ENCODE measurements around the gene TRAIP.

Gene TRAIP

GRCh38 chr3:49889296-49889695, 32.9 kb upstream of the TRAIP start:
- Histone ChIP-seq H3K9ac (ENCODE audit: low read depth, low read length, poor library complexity) (no peak overlapping the region), H3K79me1 (ENCODE audit: low read depth, low read length) (no peaks in the 10 kb centered on the region), H4K8ac (ENCODE audit: low read depth, low read length) (no peak overlapping the region), H3K4me3 (ENCODE audit: low read length in 2 of 2) (no peak overlapping the region), H2BK12ac (ENCODE audit: low read length) (no peak overlapping the region), H3K27ac (replicated peaks; ENCODE audit: low read length) (no peak overlapping the region), H3K14ac (ENCODE audit: low read length) (no peak overlapping the region), H3K4me1 (ENCODE audit: control insufficient read depth in 2 of 2, insufficient read depth in 1 of 2, low read depth in 1 of 2, low read length in 2 of 2) (peaks cover 1 to 9% of the 10 kb centered on the region in 2 donors), H4K91ac (ENCODE audit: low read depth, low read length, poor library complexity) (no peak overlapping the region), H3K4me2 (ENCODE audit: insufficient read depth, low read length, poor library complexity, severe bottlenecking) (no peak overlapping the region), H3K23ac (ENCODE audit: low read depth, low read length, poor library complexity) (no peak overlapping the region), H3K27me3 (ENCODE audit: control insufficient read depth in 3 of 3, insufficient read depth in 3 of 3, low read depth in 1 of 3, low read length in 3 of 3) (no peaks in the 10 kb centered on the region), H3K4ac (ENCODE audit: low read length) (no peak overlapping the region), H3K18ac (ENCODE audit: low read length) (no peak overlapping the region), H3K9me3 (replicated peaks in 1 of 2; ENCODE audit: control insufficient read depth in 2 of 2, insufficient read depth in 1 of 2, low read depth in 1 of 2, low read length in 2 of 2) (peaks cover 0 to 2% of the 10 kb centered on the region in 2 donors), H2BK15ac (ENCODE audit: low read length) (no peak overlapping the region), H2BK120ac (ENCODE audit: low read depth, low read length) (no peak overlapping the region), H2BK5ac (ENCODE audit: low read length) (no peak overlapping the region), H2AK5ac (ENCODE audit: low read depth, low read length) (peak overlapping the region; percentile 66), H2AFZ (ENCODE audit: low read length) (peak overlapping the region; percentile 24), H3K36me3 (replicated peaks in 1 of 2; ENCODE audit: control insufficient read depth in 2 of 2, insufficient read depth in 2 of 2, low read length in 2 of 2) (no peaks in the 10 kb centered on the region)
- no peak for DNase-seq (ENCODE audit: low spot score)
- no CpG with 5 or more reads among the region's 10 CpGs for WGBS, 2 donors (ENCODE audit: extremely low coverage in 2 of 2, insufficient read length in 2 of 2, insufficient replicate concordance in 1 of 2)

GRCh38 chr3:49886922-49887265, 30.5 kb upstream of the TRAIP start:
- Histone ChIP-seq H2BK5ac (ENCODE audit: low read length) (no peak overlapping the region), H4K91ac (ENCODE audit: low read depth, low read length, poor library complexity) (peak overlapping the region; percentile 22), H3K36me3 (replicated peaks in 1 of 2; ENCODE audit: control insufficient read depth in 2 of 2, insufficient read depth in 2 of 2, low read length in 2 of 2) (no peaks in the 10 kb centered on the region), H4K8ac (ENCODE audit: low read depth, low read length) (no peak overlapping the region), H3K9ac (ENCODE audit: low read depth, low read length, poor library complexity) (no peak overlapping the region), H3K27ac (replicated peaks; ENCODE audit: low read length) (no peak overlapping the region), H2AK5ac (ENCODE audit: low read depth, low read length) (no peak overlapping the region), H3K18ac (ENCODE audit: low read length) (no peak overlapping the region), H3K4ac (ENCODE audit: low read length) (no peak overlapping the region), H3K23ac (ENCODE audit: low read depth, low read length, poor library complexity) (no peak overlapping the region), H3K4me1 (ENCODE audit: control insufficient read depth in 2 of 2, insufficient read depth in 1 of 2, low read depth in 1 of 2, low read length in 2 of 2) (peaks cover 9 to 10% of the 10 kb centered on the region in 2 donors), H2AFZ (ENCODE audit: low read length) (no peak overlapping the region), H2BK12ac (ENCODE audit: low read length) (no peak overlapping the region), H3K9me3 (replicated peaks in 1 of 2; ENCODE audit: control insufficient read depth in 2 of 2, insufficient read depth in 1 of 2, low read depth in 1 of 2, low read length in 2 of 2) (peaks cover 0 to 2% of the 10 kb centered on the region in 2 donors), H3K4me2 (ENCODE audit: insufficient read depth, low read length, poor library complexity, severe bottlenecking) (no peak overlapping the region), H3K4me3 (ENCODE audit: low read length in 2 of 2) (no peak overlapping the region), H3K27me3 (ENCODE audit: control insufficient read depth in 3 of 3, insufficient read depth in 3 of 3, low read depth in 1 of 3, low read length in 3 of 3) (no peaks in the 10 kb centered on the region), H2BK15ac (ENCODE audit: low read length) (no peak overlapping the region), H3K14ac (ENCODE audit: low read length) (no peak overlapping the region), H3K79me1 (ENCODE audit: low read depth, low read length) (no peaks in the 10 kb centered on the region), H2BK120ac (ENCODE audit: low read depth, low read length) (no peak overlapping the region)
- no peak for DNase-seq (ENCODE audit: low spot score)

- Histone ChIP-seq H3K36me3 (replicated peaks in 1 of 2; ENCODE audit: control insufficient read depth in 2 of 2, insufficient read depth in 2 of 2, low read length in 2 of 2) (no peaks in the 10 kb centered on the region), H3K79me1 (ENCODE audit: low read depth, low read length) (no peaks in the 10 kb centered on the region), H4K91ac (ENCODE audit: low read depth, low read length, poor library complexity) (peak overlapping the region; percentile 38), H3K4ac (ENCODE audit: low read length) (no peak overlapping the region), H4K8ac (ENCODE audit: low read depth, low read length) (no peak overlapping the region), H3K14ac (ENCODE audit: low read length) (no peak overlapping the region), H3K9me3 (replicated peaks in 1 of 2; ENCODE audit: control insufficient read depth in 2 of 2, insufficient read depth in 1 of 2, low read depth in 1 of 2, low read length in 2 of 2) (peaks cover 0 to 2% of the 10 kb centered on the region in 2 donors), H3K27ac (replicated peaks; ENCODE audit: low read length) (no peak overlapping the region), H2AFZ (ENCODE audit: low read length) (no peak overlapping the region), H3K4me1 (ENCODE audit: control insufficient read depth in 2 of 2, insufficient read depth in 1 of 2, low read depth in 1 of 2, low read length in 2 of 2) (peaks cover 22 to 31% of the 10 kb centered on the region in 2 donors), H2BK5ac (ENCODE audit: low read length) (no peak overlapping the region), H3K9ac (ENCODE audit: low read depth, low read length, poor library complexity) (no peak overlapping the region), H3K4me3 (ENCODE audit: low read length in 2 of 2) (no peak overlapping the region), H3K27me3 (ENCODE audit: control insufficient read depth in 3 of 3, insufficient read depth in 3 of 3, low read depth in 1 of 3, low read length in 3 of 3) (no peaks in the 10 kb centered on the region), H2BK15ac (ENCODE audit: low read length) (peak overlapping the region; percentile 60), H2BK12ac (ENCODE audit: low read length) (no peak overlapping the region), H2BK120ac (ENCODE audit: low read depth, low read length) (peak overlapping the region; percentile 18), H3K23ac (ENCODE audit: low read depth, low read length, poor library complexity) (peak overlapping the region; percentile 71), H3K4me2 (ENCODE audit: insufficient read depth, low read length, poor library complexity, severe bottlenecking) (no peak overlapping the region), H3K18ac (ENCODE audit: low read length) (no peak overlapping the region), H2AK5ac (ENCODE audit: low read depth, low read length) (peak overlapping the region; percentile 60)
- WGBS, 2 donors (ENCODE audit: extremely low coverage in 2 of 2, insufficient read length in 2 of 2, insufficient replicate concordance in 1 of 2): no CpG with 5 or more reads among the region's 4 CpGs
- DNase-seq (ENCODE audit: low spot score): no peak
These were observed 27.6 kb upstream of the TRAIP start for GRCh38 chr3:49883998-49884397.

GRCh38 chr3:49882166-49882565, 25.8 kb upstream of the TRAIP start:
- H3K27me3 ChIP-seq (ENCODE audit: control insufficient read depth in 3 of 3, insufficient read depth in 3 of 3, low read depth in 1 of 3, low read length in 3 of 3): no peaks in the 10 kb centered on the region
- H2BK5ac ChIP-seq (ENCODE audit: low read length): no peak overlapping the region
- peaks cover 0 to 2% of the 10 kb centered on the region in 2 donors for H3K9me3 ChIP-seq (replicated peaks in 1 of 2; ENCODE audit: control insufficient read depth in 2 of 2, insufficient read depth in 1 of 2, low read depth in 1 of 2, low read length in 2 of 2)
- WGBS, 2 donors (ENCODE audit: extremely low coverage in 2 of 2, insufficient read length in 2 of 2, insufficient replicate concordance in 1 of 2): no CpG with 5 or more reads among the region's 6 CpGs
- peak overlapping the region; percentile 44 for H2BK15ac ChIP-seq (ENCODE audit: low read length)
- H4K8ac ChIP-seq (ENCODE audit: low read depth, low read length): no peak overlapping the region
- H3K27ac ChIP-seq (replicated peaks; ENCODE audit: low read length): no peak overlapping the region
- peak overlapping the region; percentile 74 for H2AFZ ChIP-seq (ENCODE audit: low read length)
- H2BK12ac ChIP-seq (ENCODE audit: low read length): peak overlapping the region; percentile 92
- peaks cover 25 to 33% of the 10 kb centered on the region in 2 donors for H3K4me1 ChIP-seq (ENCODE audit: control insufficient read depth in 2 of 2, insufficient read depth in 1 of 2, low read depth in 1 of 2, low read length in 2 of 2)
- no peaks in the 10 kb centered on the region for H3K79me1 ChIP-seq (ENCODE audit: low read depth, low read length)
- no peak overlapping the region for H3K4me3 ChIP-seq (ENCODE audit: low read length in 2 of 2)
- DNase-seq (ENCODE audit: low spot score): no peak
- no peaks in the 10 kb centered on the region for H3K36me3 ChIP-seq (replicated peaks in 1 of 2; ENCODE audit: control insufficient read depth in 2 of 2, insufficient read depth in 2 of 2, low read length in 2 of 2)
- H2AK5ac ChIP-seq (ENCODE audit: low read depth, low read length): peak overlapping the region; percentile 32
- no peak overlapping the region for H3K4ac ChIP-seq (ENCODE audit: low read length)
- no peak overlapping the region for H3K14ac ChIP-seq (ENCODE audit: low read length)
- no peak overlapping the region for H3K9ac ChIP-seq (ENCODE audit: low read depth, low read length, poor library complexity)
- no peak overlapping the region for H4K91ac ChIP-seq (ENCODE audit: low read depth, low read length, poor library complexity)
- no peak overlapping the region for H3K4me2 ChIP-seq (ENCODE audit: insufficient read depth, low read length, poor library complexity, severe bottlenecking)
- H3K23ac ChIP-seq (ENCODE audit: low read depth, low read length, poor library complexity): no peak overlapping the region
- peak overlapping the region; percentile 63 for H3K18ac ChIP-seq (ENCODE audit: low read length)
- H2BK120ac ChIP-seq (ENCODE audit: low read depth, low read length): no peak overlapping the region

All from neuronal stem cell (in vitro differentiated cells).